WTC11 (cell line): ENCODE data around the gene ZDHHC6. TPM values are rescaled to one million over a fixed set of nuclear protein-coding genes. Genes with fewer than 3 reads are reported as not detected.

Experiments
- ATAC-seq: fragments of 200-7000 bp; cut with Tn5 transposase; 2 replicates; pipeline ENCODE4 v1.10.0; 2021; ENCODE audit warnings: mild to moderate bottlenecking, moderate library complexity
- CTCF ChIA-PET: fragments of 300-600 bp; sonication (Branson Sonifier 250); formaldehyde crosslinking; loops from one replicate; lab custom pipeline; 2021; ENCODE audit warnings: antibody characterized with exemption; lab: Charles Lee
- POLR2A ChIA-PET: fragments of 350-600 bp; sonication (Branson Sonifier 250); formaldehyde crosslinking; loops from one replicate; lab custom pipeline; 2021; ENCODE audit warnings: antibody characterized with exemption; lab: Charles Lee
- DNase-seq: peaks from one replicate; pipeline ENCODE4 v3.0.0; 2021; ENCODE audit warnings: low spot score
- H3K27ac Mint-ChIP-seq: 2 replicates; pipeline ENCODE4 v1.8.0; 2021; ENCODE audit warnings: mixed read lengths
- H3K27me3 Mint-ChIP-seq: 2 replicates; pipeline ENCODE4 v1.8.0; 2021; ENCODE audit warnings: low read depth, mild to moderate bottlenecking, moderate library complexity, mixed read lengths
- H3K36me3 Mint-ChIP-seq: 2 replicates; pipeline ENCODE4 v1.8.0; 2021; ENCODE audit warnings: mixed read lengths
- H3K4me1 Mint-ChIP-seq: 2 replicates; pipeline ENCODE4 v1.8.0; 2022; ENCODE audit warnings: mixed read lengths
- H3K4me3 Mint-ChIP-seq: 2 replicates; pipeline ENCODE4 v1.8.0; 2021; ENCODE audit warnings: mild to moderate bottlenecking, moderate library complexity, mixed read lengths
- H3K9me3 Mint-ChIP-seq: 2 replicates; pipeline ENCODE4 v1.8.0; 2021; ENCODE audit warnings: mixed read lengths
- ATF1 ChIP-seq: sonication (generic); formaldehyde crosslinking; IDR thresholded peaks from 2 replicates; pipeline ENCODE4 v1.8.1; 2023; ENCODE audit warnings: mild to moderate bottlenecking, moderate library complexity, missing genetic modification reagents
- EMX1 ChIP-seq: fragments of 250-450 bp; sonication (Bioruptor Pico); IDR thresholded peaks from 2 replicates; pipeline ENCODE4 v1.8.0; 2021; ENCODE audit warnings: mild to moderate bottlenecking
- ETV6 ChIP-seq: sonication (generic); formaldehyde crosslinking; IDR thresholded peaks from 2 replicates; pipeline ENCODE4 v1.8.1; 2022; ENCODE audit warnings: mild to moderate bottlenecking, missing genetic modification reagents
- FOXK1 ChIP-seq: sonication (generic); formaldehyde crosslinking; IDR thresholded peaks from 2 replicates; pipeline ENCODE4 v1.8.0; 2022; ENCODE audit warnings: mild to moderate bottlenecking, moderate library complexity, missing genetic modification reagents
- IRF2 ChIP-seq: sonication (generic); formaldehyde crosslinking; IDR thresholded peaks from 2 replicates; pipeline ENCODE4 v1.8.0; 2022; ENCODE audit warnings: low read depth, missing genetic modification reagents, borderline replicate concordance
- PRRX2 ChIP-seq: fragments of 250-450 bp; sonication (Bioruptor Pico); IDR thresholded peaks from 2 replicates; pipeline ENCODE4 v1.8.0; 2021; ENCODE audit warnings: mild to moderate bottlenecking
- SMAD3 ChIP-seq: sonication (generic); formaldehyde crosslinking; IDR thresholded peaks from 2 replicates; pipeline ENCODE4 v1.8.0; 2022; ENCODE audit warnings: missing genetic modification reagents, mild to moderate bottlenecking, borderline replicate concordance
- SP1 ChIP-seq: sonication (generic); formaldehyde crosslinking; conservative IDR thresholded peaks from 2 replicates; pipeline ENCODE4 v1.8.1; 2022; ENCODE audit warnings: missing genetic modification reagents
- ZBTB21 ChIP-seq: sonication (generic); formaldehyde crosslinking; IDR thresholded peaks from 2 replicates; pipeline ENCODE4 v1.8.1; 2023; ENCODE audit warnings: mild to moderate bottlenecking, missing genetic modification reagents, borderline replicate concordance
- ZNF121 ChIP-seq: sonication (generic); formaldehyde crosslinking; IDR thresholded peaks from 2 replicates; pipeline ENCODE4 v1.8.0; 2023; ENCODE audit warnings: missing genetic modification reagents
- total RNA-seq: library from RNA; stranded (reverse); gene quantifications from 3 replicates; pipeline ENCODE4 v1.2.3, GENCODE V29; 2021
- TF ChIP-seq, protein P1 (sequence below): sonication (generic); formaldehyde crosslinking; IDR thresholded peaks from 2 replicates; pipeline ENCODE4 v1.8.1; 2023; ENCODE audit warnings: mild to moderate bottlenecking, missing genetic modification reagents
- TF ChIP-seq, protein P2 (sequence below): sonication (generic); formaldehyde crosslinking; IDR thresholded peaks from 2 replicates; pipeline ENCODE4 v1.8.0; 2023; ENCODE audit warnings: mild to moderate bottlenecking, missing genetic modification reagents
- TF ChIP-seq, protein P3 (sequence below): fragments of 250-450 bp; sonication (Bioruptor Pico); conservative IDR thresholded peaks from 2 replicates; pipeline ENCODE4 v1.9.0; 2021; ENCODE audit warnings: mild to moderate bottlenecking
- TF ChIP-seq, protein P4 (sequence below): sonication (generic); formaldehyde crosslinking; IDR thresholded peaks from 2 replicates; pipeline ENCODE4 v1.8.1; 2023; ENCODE audit warnings: mild to moderate bottlenecking, moderate library complexity, missing genetic modification reagents
- TF ChIP-seq, protein P5 (sequence below): sonication (generic); formaldehyde crosslinking; IDR thresholded peaks from 2 replicates; pipeline ENCODE4 v1.8.0; 2022; ENCODE audit warnings: mild to moderate bottlenecking, missing genetic modification reagents
- TF ChIP-seq, protein P6 (sequence below): fragments of 250-450 bp; sonication (Bioruptor Pico); IDR thresholded peaks from 2 replicates; pipeline ENCODE4 v1.8.0; 2021; ENCODE audit warnings: mild to moderate bottlenecking

ZDHHC6 gene
- total RNA-seq, 1 experiment from 2014 or later, result 22.1 TPM

DNA sequence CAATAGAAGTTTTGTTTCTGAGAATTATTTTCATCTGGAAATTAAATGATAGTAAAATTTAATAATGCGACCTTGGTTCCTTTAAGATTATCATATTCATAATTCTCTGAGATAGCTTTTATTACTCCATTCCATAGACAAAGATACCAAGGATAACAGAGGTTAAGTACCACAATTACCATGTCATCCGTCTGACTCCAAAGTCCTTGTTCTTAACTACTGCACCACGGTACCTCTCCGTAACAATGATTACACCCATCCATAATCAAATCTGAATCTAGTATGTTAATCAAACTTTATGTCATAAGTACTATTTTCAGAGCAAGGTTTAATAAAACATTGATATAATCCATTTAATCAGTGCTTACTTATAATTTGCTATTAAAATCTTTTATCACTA, 8.4 kb downstream of the ZDHHC6 start (continued):
- TF ChIP-seq IRF2 (CRISPR knock-in tag), result no peak
- TF ChIP-seq EMX1 (CRISPR knock-in tag), result no peak
- TF ChIP-seq, protein P1, sequence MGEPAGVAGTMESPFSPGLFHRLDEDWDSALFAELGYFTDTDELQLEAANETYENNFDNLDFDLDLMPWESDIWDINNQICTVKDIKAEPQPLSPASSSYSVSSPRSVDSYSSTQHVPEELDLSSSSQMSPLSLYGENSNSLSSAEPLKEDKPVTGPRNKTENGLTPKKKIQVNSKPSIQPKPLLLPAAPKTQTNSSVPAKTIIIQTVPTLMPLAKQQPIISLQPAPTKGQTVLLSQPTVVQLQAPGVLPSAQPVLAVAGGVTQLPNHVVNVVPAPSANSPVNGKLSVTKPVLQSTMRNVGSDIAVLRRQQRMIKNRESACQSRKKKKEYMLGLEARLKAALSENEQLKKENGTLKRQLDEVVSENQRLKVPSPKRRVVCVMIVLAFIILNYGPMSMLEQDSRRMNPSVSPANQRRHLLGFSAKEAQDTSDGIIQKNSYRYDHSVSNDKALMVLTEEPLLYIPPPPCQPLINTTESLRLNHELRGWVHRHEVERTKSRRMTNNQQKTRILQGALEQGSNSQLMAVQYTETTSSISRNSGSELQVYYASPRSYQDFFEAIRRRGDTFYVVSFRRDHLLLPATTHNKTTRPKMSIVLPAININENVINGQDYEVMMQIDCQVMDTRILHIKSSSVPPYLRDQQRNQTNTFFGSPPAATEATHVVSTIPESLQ (CRISPR knock-in tag), result no peak

DNA sequence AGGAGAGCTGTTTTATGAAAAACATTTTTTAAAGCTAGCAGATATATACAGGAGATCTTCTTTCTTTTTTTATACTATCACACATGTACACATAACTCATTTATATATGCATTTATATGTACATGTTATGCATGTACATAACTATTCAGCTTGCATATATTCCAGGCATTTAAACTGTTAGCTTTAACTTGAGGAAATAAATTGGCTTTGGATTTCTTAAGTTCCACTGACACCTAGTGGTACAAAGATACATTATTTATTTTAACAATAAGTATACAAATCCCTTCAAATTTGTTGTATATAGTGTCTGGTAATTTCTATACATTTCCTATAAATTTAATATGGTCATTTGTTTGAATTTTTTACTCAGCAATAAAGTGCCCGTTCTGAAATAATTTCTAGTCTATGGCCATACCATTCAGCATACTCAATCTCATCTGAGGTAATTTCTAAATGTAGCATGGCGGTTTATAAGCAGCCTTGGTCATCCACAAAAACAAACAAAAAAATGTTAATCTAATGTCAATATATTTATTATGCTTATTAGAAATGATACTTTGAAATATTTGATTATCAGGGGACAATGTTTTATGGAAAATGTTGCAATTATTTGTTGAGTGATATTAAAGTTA, 11.6 kb downstream of the ZDHHC6 start:
- ATAC-seq (no peak), DNase-seq (no peak)
- CTCF ChIA-PET, result interaction anchor here (0.7 to 2.3 kb wide), 15 partner anchors 10 to 298 kb away, joined by 3 to 13 read pairs (median 5); partner anchors contain the start of genes VTI1A and ZDHHC6
- H3K27ac Mint-ChIP-seq, result no peak overlapping the region
- no peaks in the 10 kb centered on the region for H3K27me3 Mint-ChIP-seq
- POLR2A ChIA-PET, result no interaction called here
- no peaks in the 10 kb centered on the region for H3K9me3 Mint-ChIP-seq
- no peaks in the 10 kb centered on the region for H3K4me1 Mint-ChIP-seq
- H3K4me3 Mint-ChIP-seq, result no peak overlapping the region
- peaks cover 38% of the 10 kb centered on the region for H3K36me3 Mint-ChIP-seq
- TF ChIP-seq, protein P2, sequence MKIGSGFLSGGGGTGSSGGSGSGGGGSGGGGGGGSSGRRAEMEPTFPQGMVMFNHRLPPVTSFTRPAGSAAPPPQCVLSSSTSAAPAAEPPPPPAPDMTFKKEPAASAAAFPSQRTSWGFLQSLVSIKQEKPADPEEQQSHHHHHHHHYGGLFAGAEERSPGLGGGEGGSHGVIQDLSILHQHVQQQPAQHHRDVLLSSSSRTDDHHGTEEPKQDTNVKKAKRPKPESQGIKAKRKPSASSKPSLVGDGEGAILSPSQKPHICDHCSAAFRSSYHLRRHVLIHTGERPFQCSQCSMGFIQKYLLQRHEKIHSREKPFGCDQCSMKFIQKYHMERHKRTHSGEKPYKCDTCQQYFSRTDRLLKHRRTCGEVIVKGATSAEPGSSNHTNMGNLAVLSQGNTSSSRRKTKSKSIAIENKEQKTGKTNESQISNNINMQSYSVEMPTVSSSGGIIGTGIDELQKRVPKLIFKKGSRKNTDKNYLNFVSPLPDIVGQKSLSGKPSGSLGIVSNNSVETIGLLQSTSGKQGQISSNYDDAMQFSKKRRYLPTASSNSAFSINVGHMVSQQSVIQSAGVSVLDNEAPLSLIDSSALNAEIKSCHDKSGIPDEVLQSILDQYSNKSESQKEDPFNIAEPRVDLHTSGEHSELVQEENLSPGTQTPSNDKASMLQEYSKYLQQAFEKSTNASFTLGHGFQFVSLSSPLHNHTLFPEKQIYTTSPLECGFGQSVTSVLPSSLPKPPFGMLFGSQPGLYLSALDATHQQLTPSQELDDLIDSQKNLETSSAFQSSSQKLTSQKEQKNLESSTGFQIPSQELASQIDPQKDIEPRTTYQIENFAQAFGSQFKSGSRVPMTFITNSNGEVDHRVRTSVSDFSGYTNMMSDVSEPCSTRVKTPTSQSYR (CRISPR knock-in tag), result no peak
- no peak for TF ChIP-seq FOXK1 (CRISPR knock-in tag)

DNA sequence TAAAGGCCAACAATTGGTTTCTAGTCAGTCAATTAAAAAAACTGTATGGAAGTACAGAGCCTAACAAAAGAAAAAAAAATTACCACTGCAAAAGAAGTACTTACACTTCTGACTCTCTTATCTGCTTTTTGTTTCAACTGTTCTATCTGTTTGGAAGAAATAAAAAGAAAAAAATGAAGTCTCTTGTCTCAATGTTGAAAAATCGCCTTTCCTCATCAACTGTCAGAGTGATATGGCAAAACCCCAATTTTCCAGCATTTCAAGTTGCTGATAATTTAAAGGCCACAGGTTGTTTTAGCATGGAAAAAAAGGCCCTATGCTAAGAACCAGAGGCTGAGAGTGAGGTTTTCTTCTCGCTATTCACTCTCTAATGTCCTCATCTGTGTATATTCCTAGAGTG, 13.6 kb downstream of the ZDHHC6 start:
- Mint-ChIP-seq H3K27ac (no peak overlapping the region), H3K4me1 (no peaks in the 10 kb centered on the region), H3K4me3 (no peak overlapping the region), H3K36me3 (peaks cover 35% of the 10 kb centered on the region), H3K27me3 (no peaks in the 10 kb centered on the region), H3K9me3 (no peaks in the 10 kb centered on the region)
- TF ChIP-seq, protein P3, sequence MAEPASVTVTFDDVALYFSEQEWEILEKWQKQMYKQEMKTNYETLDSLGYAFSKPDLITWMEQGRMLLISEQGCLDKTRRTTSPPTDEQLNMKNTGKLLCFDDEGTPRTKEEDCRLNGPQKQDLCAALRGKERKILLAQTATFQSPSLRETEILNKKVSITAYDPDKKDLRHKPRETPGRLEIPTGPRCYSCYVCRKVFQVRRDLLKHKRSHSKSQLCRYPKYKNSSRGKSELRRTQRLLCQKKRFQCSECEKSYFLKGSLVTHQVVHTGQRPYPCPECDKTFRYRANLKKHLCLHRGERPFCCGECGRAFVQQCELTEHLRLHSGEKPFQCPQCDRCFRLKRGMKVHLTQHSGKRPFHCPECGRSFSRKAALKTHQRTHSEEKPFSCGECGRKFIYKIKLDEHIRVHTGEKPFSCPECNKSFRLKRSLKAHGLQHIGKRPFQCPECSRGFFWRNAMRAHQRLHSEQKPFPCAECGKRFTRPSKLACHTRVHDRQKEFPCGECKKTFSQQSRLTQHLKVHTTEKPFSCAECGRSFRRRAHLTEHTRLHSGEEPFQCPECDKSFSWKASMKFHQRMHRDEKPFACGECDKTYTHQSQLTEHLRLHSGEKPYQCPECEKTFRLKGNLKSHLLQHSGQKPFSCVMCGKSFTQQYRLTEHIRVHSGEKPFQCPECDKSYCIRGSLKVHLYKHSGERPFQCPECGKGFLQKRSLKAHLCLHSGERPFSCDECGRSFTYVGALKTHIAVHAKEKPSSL (CRISPR knock-in tag), result no peak
- TF ChIP-seq ATF1 (CRISPR knock-in tag), result no peak
- no peak for TF ChIP-seq ZNF121 (CRISPR knock-in tag)
- TF ChIP-seq, protein P4, sequence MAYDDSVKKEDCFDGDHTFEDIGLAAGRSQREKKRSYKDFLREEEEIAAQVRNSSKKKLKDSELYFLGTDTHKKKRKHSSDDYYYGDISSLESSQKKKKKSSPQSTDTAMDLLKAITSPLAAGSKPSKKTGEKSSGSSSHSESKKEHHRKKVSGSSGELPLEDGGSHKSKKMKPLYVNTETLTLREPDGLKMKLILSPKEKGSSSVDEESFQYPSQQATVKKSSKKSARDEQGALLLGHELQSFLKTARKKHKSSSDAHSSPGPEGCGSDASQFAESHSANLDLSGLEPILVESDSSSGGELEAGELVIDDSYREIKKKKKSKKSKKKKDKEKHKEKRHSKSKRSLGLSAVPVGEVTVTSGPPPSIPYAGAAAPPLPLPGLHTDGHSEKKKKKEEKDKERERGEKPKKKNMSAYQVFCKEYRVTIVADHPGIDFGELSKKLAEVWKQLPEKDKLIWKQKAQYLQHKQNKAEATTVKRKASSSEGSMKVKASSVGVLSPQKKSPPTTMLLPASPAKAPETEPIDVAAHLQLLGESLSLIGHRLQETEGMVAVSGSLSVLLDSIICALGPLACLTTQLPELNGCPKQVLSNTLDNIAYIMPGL (CRISPR knock-in tag), result no peak
- TF ChIP-seq, protein P5, sequence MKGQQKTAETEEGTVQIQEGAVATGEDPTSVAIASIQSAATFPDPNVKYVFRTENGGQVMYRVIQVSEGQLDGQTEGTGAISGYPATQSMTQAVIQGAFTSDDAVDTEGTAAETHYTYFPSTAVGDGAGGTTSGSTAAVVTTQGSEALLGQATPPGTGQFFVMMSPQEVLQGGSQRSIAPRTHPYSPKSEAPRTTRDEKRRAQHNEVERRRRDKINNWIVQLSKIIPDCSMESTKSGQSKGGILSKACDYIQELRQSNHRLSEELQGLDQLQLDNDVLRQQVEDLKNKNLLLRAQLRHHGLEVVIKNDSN (CRISPR knock-in tag), result no peak
- TF ChIP-seq, protein P6, sequence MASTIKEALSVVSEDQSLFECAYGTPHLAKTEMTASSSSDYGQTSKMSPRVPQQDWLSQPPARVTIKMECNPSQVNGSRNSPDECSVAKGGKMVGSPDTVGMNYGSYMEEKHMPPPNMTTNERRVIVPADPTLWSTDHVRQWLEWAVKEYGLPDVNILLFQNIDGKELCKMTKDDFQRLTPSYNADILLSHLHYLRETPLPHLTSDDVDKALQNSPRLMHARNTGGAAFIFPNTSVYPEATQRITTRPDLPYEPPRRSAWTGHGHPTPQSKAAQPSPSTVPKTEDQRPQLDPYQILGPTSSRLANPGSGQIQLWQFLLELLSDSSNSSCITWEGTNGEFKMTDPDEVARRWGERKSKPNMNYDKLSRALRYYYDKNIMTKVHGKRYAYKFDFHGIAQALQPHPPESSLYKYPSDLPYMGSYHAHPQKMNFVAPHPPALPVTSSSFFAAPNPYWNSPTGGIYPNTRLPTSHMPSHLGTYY (CRISPR knock-in tag), result no peak
- TF ChIP-seq ETV6 (CRISPR knock-in tag), result no peak
- TF ChIP-seq ZBTB21 (CRISPR knock-in tag), result no peak
- no peak for TF ChIP-seq PRRX2 (CRISPR knock-in tag)
- no peak for TF ChIP-seq SMAD3 (CRISPR knock-in tag)
- no peak for TF ChIP-seq SP1 (CRISPR knock-in tag)
- POLR2A ChIA-PET, result no interaction called here
- DNase-seq (no peak), ATAC-seq (no peak)
- CTCF ChIA-PET, result interaction anchor here (0.5 kb wide), 1 partner anchor 267 kb away, joined by 6 read pairs; no protein-coding TSS in a partner anchor
